Stimulated activated naive B cell treated with anti-CD40 and anti-IgM and Interleukin-4, amounts not matched to agents 10 μg/mL and 1 μg/mL and 100 μg/mL, for 72 hours (primary cell): ENCODE data around the gene PDE4A.

ENCODE experiments used
- ATAC-seq, 2 donors: fragments of 150-1000 bp; cut with Tn5 transposase; replicated peaks; 2 replicates each; pipeline ENCODE4 v1.10.0; 2021; ENCODE audit warnings: moderate library complexity in 1 of 2
- DNase-seq: peaks from one replicate; pipeline ENCODE4 v3.0.0; 2021
- H3K27ac Mint-ChIP-seq: one replicate; pipeline ENCODE4 v1.8.0; 2022; ENCODE audit warnings: mild to moderate bottlenecking, mixed read lengths
- H3K27me3 Mint-ChIP-seq, 2 donors: one replicate each; pipeline ENCODE4 v1.8.0; 2022; ENCODE audit warnings: mixed read lengths in 2 of 2
- H3K36me3 Mint-ChIP-seq, 2 donors: one replicate each; pipeline ENCODE4 v1.8.0; 2022; ENCODE audit warnings: mixed read lengths in 2 of 2, mild to moderate bottlenecking in 1 of 2
- H3K4me1 Mint-ChIP-seq, 2 donors: one replicate each; pipeline ENCODE4 v1.8.0; 2022; ENCODE audit warnings: mixed read lengths in 2 of 2, mild to moderate bottlenecking in 1 of 2
- H3K4me3 Mint-ChIP-seq, 2 donors: one replicate each; pipeline ENCODE4 v1.8.0; 2022; ENCODE audit warnings: mild to moderate bottlenecking in 2 of 2, mixed read lengths in 2 of 2, moderate library complexity in 1 of 2
- H3K9me3 Mint-ChIP-seq, 2 donors: one replicate each; pipeline ENCODE4 v1.8.0; 2022; ENCODE audit warnings: mixed read lengths in 2 of 2, mild to moderate bottlenecking in 1 of 2

Gene PDE4A

GRCh38 chr19:10478476-10478875 lies 58.1 kb downstream of the PDE4A start:
- no peak overlapping the region for H3K27ac Mint-ChIP-seq
- ATAC-seq (no peak), DNase-seq (no peak)
- H3K4me3 Mint-ChIP-seq = no peak overlapping the region
- H3K9me3 Mint-ChIP-seq = no peaks in the 10 kb centered on the region
- peaks cover 0 to 2% of the 10 kb centered on the region in 2 donors for H3K36me3 Mint-ChIP-seq
- H3K27me3 Mint-ChIP-seq = peaks cover 1% of the 10 kb centered on the region in 2 donors
- H3K4me1 Mint-ChIP-seq = peaks cover 7 to 20% of the 10 kb centered on the region in 2 donors

- peaks cover 7 to 23% of the 10 kb centered on the region in 2 donors for H3K4me1 Mint-ChIP-seq
- H3K27me3 Mint-ChIP-seq = no peaks in the 10 kb centered on the region
- DNase-seq (peak; percentile 60), ATAC-seq (peak; percentile 84 to 90)
- H3K4me3 Mint-ChIP-seq = peak overlapping the region; percentile 25 to 70
- peak overlapping the region; percentile 42 for H3K27ac Mint-ChIP-seq
- no peaks in the 10 kb centered on the region for H3K9me3 Mint-ChIP-seq
- H3K36me3 Mint-ChIP-seq = peaks cover 0 to 2% of the 10 kb centered on the region in 2 donors
These were observed 58.6 kb downstream of the PDE4A start for GRCh38 chr19:10478903-10479384.

GRCh38 chr19:10486551-10486950 lies 66.2 kb downstream of the PDE4A start:
- H3K4me1 Mint-ChIP-seq = peaks cover 0 to 7% of the 10 kb centered on the region in 2 donors
- H3K36me3 Mint-ChIP-seq = peaks cover 32 to 34% of the 10 kb centered on the region in 2 donors
- no peaks in the 10 kb centered on the region for H3K27me3 Mint-ChIP-seq
- no peak overlapping the region for H3K4me3 Mint-ChIP-seq
- H3K27ac Mint-ChIP-seq = no peak overlapping the region
- no peaks in the 10 kb centered on the region for H3K9me3 Mint-ChIP-seq
- DNase-seq = no peak
- ATAC-seq = no peak

GRCh38 chr19:10491472-10492047 lies 71.2 kb downstream of the PDE4A start:
- Mint-ChIP-seq H3K9me3 (no peaks in the 10 kb centered on the region), H3K4me3 (no peak overlapping the region), H3K27me3 (no peaks in the 10 kb centered on the region), H3K4me1 (no peaks in the 10 kb centered on the region), H3K36me3 (peaks cover 37 to 39% of the 10 kb centered on the region in 2 donors), H3K27ac (no peak overlapping the region)
- DNase-seq (no peak), ATAC-seq (no peak)

- no peak for DNase-seq
- ATAC-seq = no peak
- Mint-ChIP-seq H3K4me1 (peaks cover 18 to 35% of the 10 kb centered on the region in 2 donors), H3K36me3 (peaks cover 34 to 39% of the 10 kb centered on the region in 2 donors), H3K27me3 (no peaks in the 10 kb centered on the region), H3K9me3 (no peaks in the 10 kb centered on the region), H3K27ac (no peak overlapping the region), H3K4me3 (no peak overlapping the region)
These were observed 77.0 kb downstream of the PDE4A start for GRCh38 chr19:10497371-10497770.

GRCh38 chr19:10499550-10500246 lies 79.4 kb downstream of the PDE4A start:
- no peak for ATAC-seq
- peaks cover 27 to 33% of the 10 kb centered on the region in 2 donors for H3K36me3 Mint-ChIP-seq
- DNase-seq = no peak
- no peaks in the 10 kb centered on the region for H3K9me3 Mint-ChIP-seq
- no peaks in the 10 kb centered on the region for H3K27me3 Mint-ChIP-seq
- peaks cover 20 to 41% of the 10 kb centered on the region in 2 donors for H3K4me1 Mint-ChIP-seq
- H3K4me3 Mint-ChIP-seq = no peak overlapping the region
- H3K27ac Mint-ChIP-seq = no peak overlapping the region

- DNase-seq (no peak), ATAC-seq (no peak)
- Mint-ChIP-seq H3K36me3 (peaks cover 27 to 33% of the 10 kb centered on the region in 2 donors), H3K27me3 (no peaks in the 10 kb centered on the region), H3K27ac (peak overlapping the region; percentile 77), H3K4me3 (peak overlapping the region in 1 of 2 donors; percentile 63), H3K9me3 (no peaks in the 10 kb centered on the region), H3K4me1 (peaks cover 20 to 41% of the 10 kb centered on the region in 2 donors)
These were observed 79.9 kb downstream of the PDE4A start for GRCh38 chr19:10500247-10500592.

- Mint-ChIP-seq H3K36me3 (peaks cover 23 to 28% of the 10 kb centered on the region in 2 donors), H3K4me1 (peaks cover 20 to 45% of the 10 kb centered on the region in 2 donors), H3K27me3 (no peaks in the 10 kb centered on the region), H3K4me3 (peak overlapping the region; percentile 86 to 89), H3K27ac (peak overlapping the region; percentile 97), H3K9me3 (no peaks in the 10 kb centered on the region)
- peak; percentile 59 to 64 for ATAC-seq
- DNase-seq = peak; percentile 55
These were observed 81.7 kb downstream of the PDE4A start for GRCh38 chr19:10501971-10502523.

- H3K27ac Mint-ChIP-seq = peak overlapping the region; percentile 97
- peaks cover 17 to 42% of the 10 kb centered on the region in 2 donors for H3K4me1 Mint-ChIP-seq
- H3K27me3 Mint-ChIP-seq = no peaks in the 10 kb centered on the region
- H3K36me3 Mint-ChIP-seq = peaks cover 21 to 26% of the 10 kb centered on the region in 2 donors
- ATAC-seq (peak; percentile 92 to 94), DNase-seq (peak; percentile 94)
- H3K4me3 Mint-ChIP-seq = peak overlapping the region; percentile 86 to 89
- no peaks in the 10 kb centered on the region for H3K9me3 Mint-ChIP-seq
These were observed 82.2 kb downstream of the PDE4A start for GRCh38 chr19:10502524-10503001.

GRCh38 chr19:10503002-10503789 lies 82.9 kb downstream of the PDE4A start, which contains the start of gene KEAP1:
Gene KEAP1, minus strand, starts transcription at chr19:10503356. Its CDS starts 3,323 bp downstream, at chr19:10500033.
- H3K27ac Mint-ChIP-seq = peak within 1 kb of the TSS; percentile 97
- ATAC-seq (peak; percentile 31 to 43), DNase-seq (peak; percentile 46)
- H3K9me3 Mint-ChIP-seq = no peaks in the 10 kb centered on the region
- H3K27me3 Mint-ChIP-seq = no peaks in the 10 kb centered on the region
- H3K4me1 Mint-ChIP-seq = peaks cover 17 to 42% of the 10 kb centered on the region in 2 donors
- peak within 1 kb of the TSS; percentile 86 to 89 for H3K4me3 Mint-ChIP-seq
- H3K36me3 Mint-ChIP-seq = peaks cover 20 to 26% of the 10 kb centered on the region in 2 donors

- no peaks in the 10 kb centered on the region for H3K9me3 Mint-ChIP-seq
- no peak overlapping the region for H3K4me3 Mint-ChIP-seq
- DNase-seq = peak; percentile 42
- peak overlapping the region; percentile 14 for H3K27ac Mint-ChIP-seq
- no peak for ATAC-seq
- peaks cover 7 to 29% of the 10 kb centered on the region in 2 donors for H3K4me1 Mint-ChIP-seq
- H3K27me3 Mint-ChIP-seq = no peaks in the 10 kb centered on the region
- peaks cover 4 to 8% of the 10 kb centered on the region in 2 donors for H3K36me3 Mint-ChIP-seq
These were observed 85.4 kb downstream of the PDE4A start for GRCh38 chr19:10505583-10506229.

GRCh38 chr19:10508036-10508435 lies 87.7 kb downstream of the PDE4A start:
- Mint-ChIP-seq H3K4me3 (no peak overlapping the region), H3K4me1 (peaks cover 1 to 17% of the 10 kb centered on the region in 2 donors), H3K9me3 (no peaks in the 10 kb centered on the region), H3K27ac (no peak overlapping the region), H3K36me3 (no peaks in the 10 kb centered on the region), H3K27me3 (peaks cover 3 to 7% of the 10 kb centered on the region in 2 donors)
- no peak for ATAC-seq
- DNase-seq = no peak

GRCh38 chr19:10508707-10509106 lies 88.4 kb downstream of the PDE4A start:
- Mint-ChIP-seq H3K27ac (no peak overlapping the region), H3K4me3 (no peak overlapping the region), H3K36me3 (no peaks in the 10 kb centered on the region), H3K9me3 (no peaks in the 10 kb centered on the region), H3K27me3 (peaks cover 10 to 14% of the 10 kb centered on the region in 2 donors), H3K4me1 (peaks cover 4 to 18% of the 10 kb centered on the region in 2 donors)
- DNase-seq (no peak), ATAC-seq (no peak)
